ENCODE results near the gene SHB. TPM values are rescaled to one million over a fixed set of nuclear protein-coding genes. Genes with fewer than 3 reads are reported as not detected.

Gene SHB
- total and polyA plus RNA-seq, 2 of the 8 experiments (the other 6 are each of a cell fraction or from before 2014, with no cell fraction given) = 4.1 to 12.6 TPM

- TF ChIP-seq CHD7 (IDR thresholded peaks at IDR 0.05; ENCODE audit: insufficient replicate concordance, low read length) (no peak), CEBPB (IDR thresholded peaks at IDR 0.05; ENCODE audit: low read depth, low read length) (no peak), GABPA (IDR thresholded peaks at IDR 0.05; ENCODE audit: borderline replicate concordance, insufficient read depth, low read length) (no peak), ATF2 (IDR thresholded peaks at IDR 0.05; ENCODE audit: low read length) (no peak), TAF7 (optimal IDR thresholded peaks at IDR 0.05; ENCODE audit: borderline replicate concordance, low read depth, low read length) (no peak), POLR2AphosphoS5 (IDR thresholded peaks at IDR 0.05; ENCODE audit: low read depth, low read length) (no peak), SP4 (IDR thresholded peaks at IDR 0.05; ENCODE audit: low read length) (no peak), KDM5A (IDR thresholded peaks at IDR 0.05; ENCODE audit: low read length) (no peak), CHD1 (IDR thresholded peaks at IDR 0.05; ENCODE audit: low read depth, low read length) (no peak), HDAC2 (IDR thresholded peaks at IDR 0.05; ENCODE audit: borderline replicate concordance in 1 of 2, low read depth in 2 of 2, low read length in 2 of 2) (no peak), EZH2 (IDR thresholded peaks at IDR 0.05; ENCODE audit: low read depth, low read length, severe bottlenecking) (no peak)
Observed at GRCh38 chr9:38037981-38038306, 31.1 kb downstream of the SHB start (continued).
